Ovary (tissue), 3 donors: Measurements from ENCODE around the gene CBLN3.

Experiments
- CTCF ChIP-seq, 3 donors: fragments of 450-650 bp in 2 of 3; fragments of 200-600 bp in 1 of 3; IDR thresholded peaks; one replicate each; pipeline versions ENCODE4 v1.5.1 to v1.8.0; 2016 to 2022; ENCODE audit warnings: antibody characterized with exemption in 3 of 3, mild to moderate bottlenecking in 1 of 3
- EP300 ChIP-seq: sonication (generic); formaldehyde crosslinking; IDR thresholded peaks from one replicate; pipeline ENCODE4 v1.6.1; 2017; ENCODE audit warnings: antibody characterized with exemption
- donor health status: DM: no; HTN: no; CAD: no.

- TF ChIP-seq EP300: no peak
- TF ChIP-seq CTCF (IDR thresholded peaks at IDR 0.05): no peak
These were observed 51.1 kb downstream of the CBLN3 start for GRCh38 chr14:24378327-24378726.
